HEK293T (cell line): Measurements from ENCODE around the gene GP5.

Experiments
- BHLHE40 ChIP-seq: fragments of 450-650 bp; IDR thresholded peaks from 2 replicates; pipeline ENCODE4 v1.6.1; 2016; ENCODE audit warnings: mild to moderate bottlenecking, moderate library complexity, borderline replicate concordance
- FOXA1 ChIP-seq: fragments of 450-650 bp; IDR thresholded peaks from 2 replicates; pipeline ENCODE4 v1.6.1; 2016; ENCODE audit warnings: mild to moderate bottlenecking
- FOXK2 ChIP-seq: fragments of 450-650 bp; IDR thresholded peaks from 2 replicates; pipeline ENCODE4 v1.6.1; 2016; ENCODE audit warnings: mild to moderate bottlenecking
- FOXM1 ChIP-seq: fragments of 450-650 bp; IDR thresholded peaks from 2 replicates; pipeline ENCODE4 v1.6.1; 2017; ENCODE audit warnings: mild to moderate bottlenecking, borderline replicate concordance
- SP1 ChIP-seq: fragments of 450-650 bp; IDR thresholded peaks from 2 replicates; pipeline ENCODE4 v1.6.1; 2017

GRCh38 chr3:194373028-194373427, 26.0 kb downstream of the GP5 start:
- no peak for TF ChIP-seq FOXM1
- TF ChIP-seq BHLHE40: no peak
- no peak for TF ChIP-seq SP1
- no peak for TF ChIP-seq FOXA1
- TF ChIP-seq FOXK2: no peak
